ENCODE data around the gene LDLRAD4. TPM values are rescaled to one million over a fixed set of nuclear protein-coding genes. Genes with fewer than 3 reads are reported as not detected.

The LDLRAD4 gene
- total RNA-seq, 1 donor, result 0.43 TPM

- H3K4me3 ChIP-seq (ENCODE audit: low read depth, low read length), result no peak overlapping the region
- no peak for DNase-seq (ENCODE audit: low read depth)
- TF ChIP-seq CTCF (IDR thresholded peaks at IDR 0.05; ENCODE audit: insufficient read depth, low read depth, low read length), result no peak
Observed at GRCh38 chr18:13520306-13520705, 301.7 kb downstream of the LDLRAD4 start.

- no peak for DNase-seq (ENCODE audit: low read depth)
- no peak overlapping the region for H3K4me3 ChIP-seq (ENCODE audit: low read depth, low read length)
- no peak for TF ChIP-seq CTCF (IDR thresholded peaks at IDR 0.05; ENCODE audit: insufficient read depth, low read depth, low read length)
Observed at GRCh38 chr18:13520741-13521140, 302.2 kb downstream of the LDLRAD4 start.

- DNase-seq (ENCODE audit: low read depth), result no peak
- TF ChIP-seq CTCF (IDR thresholded peaks at IDR 0.05; ENCODE audit: insufficient read depth, low read depth, low read length), result no peak
- H3K4me3 ChIP-seq (ENCODE audit: low read depth, low read length), result no peak overlapping the region
Observed at GRCh38 chr18:13521418-13521817, 302.9 kb downstream of the LDLRAD4 start.

- H3K4me3 ChIP-seq (ENCODE audit: low read depth, low read length), result no peak overlapping the region
- DNase-seq (ENCODE audit: low read depth), result no peak
- no peak for TF ChIP-seq CTCF (IDR thresholded peaks at IDR 0.05; ENCODE audit: insufficient read depth, low read depth, low read length)
Observed at GRCh38 chr18:13522256-13522655, 303.7 kb downstream of the LDLRAD4 start.

- H3K4me3 ChIP-seq (ENCODE audit: low read depth, low read length), result no peak overlapping the region
- no peak for TF ChIP-seq CTCF (IDR thresholded peaks at IDR 0.05; ENCODE audit: insufficient read depth, low read depth, low read length)
- no peak for DNase-seq (ENCODE audit: low read depth)
Observed at GRCh38 chr18:13522861-13523660, 304.5 kb downstream of the LDLRAD4 start.

- no peak overlapping the region for H3K4me3 ChIP-seq (ENCODE audit: low read depth, low read length)
- no peak for DNase-seq (ENCODE audit: low read depth)
Observed at GRCh38 chr18:13524054-13524453, 305.5 kb downstream of the LDLRAD4 start.

More at GRCh38 chr18:13524054-13524453, 305.5 kb downstream of the LDLRAD4 start:
- no peak for TF ChIP-seq CTCF (IDR thresholded peaks at IDR 0.05; ENCODE audit: insufficient read depth, low read depth, low read length)

All from fibroblast of villous mesenchyme (primary cell).